Activated gamma-delta T cell (primary cell): Measurements from ENCODE around the gene RASL10A.

ENCODE experiments used
- DNase-seq: peaks from one replicate; lab custom pipeline; 2025; lab: John Stamatoyannopoulos, UW

The RASL10A gene

DNA sequence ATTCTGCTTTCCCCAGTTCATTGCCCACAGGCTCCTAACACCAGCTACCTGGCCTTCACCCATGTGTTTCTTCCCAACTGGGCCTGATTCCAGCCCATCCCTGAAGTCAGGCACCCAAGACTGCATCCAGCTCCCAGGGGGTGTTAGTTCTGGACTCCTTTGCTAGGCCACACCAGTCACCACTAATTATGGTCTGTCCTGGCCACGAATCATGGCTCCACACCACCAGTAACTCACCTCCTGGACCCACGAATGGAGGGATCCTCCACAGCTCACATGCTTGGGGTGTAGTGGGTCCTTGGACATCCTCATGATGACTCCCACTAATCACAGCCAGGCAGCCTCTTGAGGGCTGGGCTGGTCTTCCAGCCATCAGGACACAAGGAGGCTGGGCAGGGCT is 3.6 kb upstream of the RASL10A start:
- DNase-seq: no peak

DNA sequence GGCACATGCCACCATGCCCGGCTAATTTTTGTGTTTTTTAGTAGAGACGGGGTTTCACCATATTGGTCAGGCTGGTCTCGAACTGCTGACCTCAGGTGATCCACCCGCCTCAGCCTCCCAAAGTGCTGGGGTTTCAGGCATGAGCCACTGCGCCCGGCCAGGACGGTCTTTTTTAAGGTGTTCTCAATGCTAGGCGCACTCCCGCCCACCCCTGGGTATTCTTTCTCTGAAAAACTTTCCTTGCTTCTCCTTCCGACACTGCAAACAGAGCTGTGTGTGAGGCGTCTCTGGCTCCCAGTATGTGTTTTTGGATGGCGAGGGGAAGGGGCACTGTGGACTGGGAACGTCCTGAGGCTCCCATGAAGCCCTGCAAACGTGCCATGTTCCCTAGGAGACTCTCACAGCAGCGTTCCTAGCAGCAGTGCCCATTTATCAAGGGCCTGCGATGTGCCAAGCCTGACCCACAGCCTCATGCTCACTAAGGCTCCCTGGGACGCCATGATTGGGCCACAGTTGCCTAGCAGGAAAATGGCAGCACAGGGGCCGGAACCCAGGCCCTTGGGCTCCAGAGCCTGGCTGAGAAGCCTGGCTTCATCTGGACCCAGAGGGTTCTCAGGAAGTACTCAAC is 2.4 kb upstream of the RASL10A start:
- no peak for DNase-seq

DNA sequence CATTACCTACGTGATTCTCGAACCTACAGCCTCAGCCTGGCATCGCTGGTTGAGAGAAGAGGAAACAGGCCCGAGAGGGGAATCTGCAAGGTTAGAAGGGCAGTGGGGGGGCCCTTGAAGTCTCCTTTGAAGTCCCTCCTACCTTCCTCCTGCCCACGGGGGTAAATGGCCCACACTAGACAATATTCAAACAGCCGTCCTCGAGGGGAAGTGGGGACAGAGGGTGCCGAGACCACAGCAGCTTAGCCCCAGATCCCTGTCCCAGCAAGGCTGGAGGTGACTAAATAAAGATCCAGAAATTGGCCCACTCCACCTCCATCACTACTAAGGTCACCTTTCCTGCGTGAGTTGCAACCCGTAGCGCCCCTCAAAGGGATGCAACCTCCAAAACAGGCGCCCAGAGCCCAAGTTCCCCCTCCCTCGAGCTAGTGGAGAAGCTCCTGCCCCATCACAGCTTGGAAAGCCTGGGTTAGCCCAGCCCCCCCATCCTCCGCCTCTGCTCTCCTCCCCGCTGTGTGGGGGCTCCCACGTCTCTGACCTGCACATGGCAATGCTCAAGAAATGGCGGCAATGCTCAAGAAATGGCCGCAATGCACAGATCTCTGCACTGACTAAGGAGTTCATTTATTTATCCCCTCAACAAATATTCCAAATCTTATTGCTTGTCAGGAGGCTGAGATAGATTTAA is 788 bp upstream of the RASL10A start:
- no peak for DNase-seq

DNA sequence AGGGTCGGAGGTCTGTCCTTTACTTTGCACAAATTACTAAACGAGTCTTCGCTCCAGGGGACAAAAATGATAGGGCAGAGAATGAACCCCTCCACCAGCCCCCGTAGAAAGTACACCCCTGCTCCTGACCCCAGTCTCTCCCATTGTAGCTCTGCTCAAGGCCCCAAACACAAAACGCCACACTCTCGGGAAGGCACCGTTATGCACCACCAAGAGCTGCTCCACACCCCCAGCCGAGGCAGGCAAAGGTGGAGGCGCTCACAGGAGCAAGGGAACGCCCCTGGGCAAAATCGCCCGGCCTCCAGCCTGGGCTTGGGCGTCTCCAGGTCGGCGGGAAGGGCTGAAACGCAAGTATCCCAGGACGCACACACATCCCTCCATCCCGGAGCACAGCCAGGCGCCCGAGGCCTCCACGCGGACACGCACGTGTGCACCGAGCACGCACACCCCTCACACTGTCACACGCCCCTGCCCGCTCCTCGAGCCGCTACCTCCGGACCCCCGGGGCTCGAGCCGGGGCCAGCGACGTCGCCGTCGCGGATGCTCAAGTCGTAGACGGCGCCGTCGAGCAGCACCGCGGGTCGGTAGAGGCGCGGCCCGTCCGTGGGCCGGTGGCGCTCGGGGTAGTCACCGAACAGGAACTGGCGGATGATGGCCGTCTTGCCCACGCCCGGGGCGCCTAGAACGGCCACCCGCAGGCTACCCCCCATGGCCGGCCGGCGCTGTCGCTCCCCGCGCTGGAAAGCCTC is 786 bp downstream of the RASL10A start:
- no peak for DNase-seq

DNA sequence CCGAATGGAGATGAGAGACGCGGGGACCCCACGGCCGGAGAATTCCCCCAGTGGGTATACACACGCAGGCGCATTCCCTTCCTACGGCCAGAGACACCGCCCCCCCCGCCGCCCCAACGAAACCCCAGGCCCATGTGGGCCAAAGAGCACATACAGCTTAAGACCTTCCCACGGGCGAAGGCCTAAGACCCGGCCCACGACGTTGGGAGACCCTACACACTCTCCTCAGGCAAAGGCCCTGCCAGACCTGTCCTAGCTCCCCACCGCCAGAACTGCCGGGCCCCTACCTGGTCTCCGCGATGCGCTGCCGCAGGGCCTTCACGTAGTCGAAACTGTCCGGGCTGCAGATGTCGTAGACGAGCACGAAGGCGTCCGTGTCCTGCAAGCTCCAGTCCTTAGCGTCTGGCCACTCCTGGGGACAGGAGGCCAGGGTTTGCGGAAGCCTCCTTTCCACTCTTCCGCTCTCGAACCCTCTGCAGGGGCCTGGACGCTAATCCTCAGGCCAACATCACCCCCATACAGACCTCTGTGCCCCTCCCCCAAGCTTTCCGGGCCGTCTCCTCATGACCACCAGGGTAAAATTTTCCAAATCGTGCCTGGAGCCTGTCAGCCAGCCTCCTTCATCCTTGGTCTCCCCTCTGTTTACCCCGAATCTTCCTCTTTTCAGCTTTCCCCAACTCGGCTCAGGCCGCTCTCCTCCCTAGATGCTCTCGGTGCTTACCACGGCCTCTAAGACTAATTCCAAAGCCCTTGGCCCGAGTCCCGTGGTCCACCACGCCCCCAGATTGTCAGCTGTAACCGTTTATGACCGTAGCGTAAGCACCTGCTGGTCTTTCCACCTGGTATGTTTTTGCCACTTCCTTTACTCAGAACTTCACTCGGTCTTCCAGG is 1.7 kb downstream of the RASL10A start:
- DNase-seq: no peak

DNA sequence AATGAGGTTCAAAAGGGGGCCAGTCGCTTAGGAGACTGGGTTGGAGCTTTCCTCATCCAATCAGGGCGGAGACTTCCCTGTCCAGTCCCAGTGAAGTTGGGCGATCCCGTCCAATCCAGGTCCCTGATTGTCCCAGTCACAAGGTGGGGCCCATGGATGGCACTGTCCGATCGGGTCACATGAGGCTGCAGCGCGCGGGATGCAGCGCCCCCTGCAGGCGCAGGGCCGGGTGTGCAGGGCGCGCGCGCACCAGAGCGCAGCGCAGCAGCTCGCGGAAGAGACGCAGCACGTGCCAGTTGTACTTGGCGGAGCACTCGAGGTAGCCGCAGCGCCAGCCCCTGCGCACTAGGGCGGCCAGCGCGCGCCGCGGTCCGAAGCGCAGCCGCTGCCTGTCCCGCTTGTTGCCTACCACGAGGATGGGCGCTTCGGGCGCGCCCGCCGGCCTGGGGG is 2.3 kb downstream of the RASL10A start:
- no peak for DNase-seq

DNA sequence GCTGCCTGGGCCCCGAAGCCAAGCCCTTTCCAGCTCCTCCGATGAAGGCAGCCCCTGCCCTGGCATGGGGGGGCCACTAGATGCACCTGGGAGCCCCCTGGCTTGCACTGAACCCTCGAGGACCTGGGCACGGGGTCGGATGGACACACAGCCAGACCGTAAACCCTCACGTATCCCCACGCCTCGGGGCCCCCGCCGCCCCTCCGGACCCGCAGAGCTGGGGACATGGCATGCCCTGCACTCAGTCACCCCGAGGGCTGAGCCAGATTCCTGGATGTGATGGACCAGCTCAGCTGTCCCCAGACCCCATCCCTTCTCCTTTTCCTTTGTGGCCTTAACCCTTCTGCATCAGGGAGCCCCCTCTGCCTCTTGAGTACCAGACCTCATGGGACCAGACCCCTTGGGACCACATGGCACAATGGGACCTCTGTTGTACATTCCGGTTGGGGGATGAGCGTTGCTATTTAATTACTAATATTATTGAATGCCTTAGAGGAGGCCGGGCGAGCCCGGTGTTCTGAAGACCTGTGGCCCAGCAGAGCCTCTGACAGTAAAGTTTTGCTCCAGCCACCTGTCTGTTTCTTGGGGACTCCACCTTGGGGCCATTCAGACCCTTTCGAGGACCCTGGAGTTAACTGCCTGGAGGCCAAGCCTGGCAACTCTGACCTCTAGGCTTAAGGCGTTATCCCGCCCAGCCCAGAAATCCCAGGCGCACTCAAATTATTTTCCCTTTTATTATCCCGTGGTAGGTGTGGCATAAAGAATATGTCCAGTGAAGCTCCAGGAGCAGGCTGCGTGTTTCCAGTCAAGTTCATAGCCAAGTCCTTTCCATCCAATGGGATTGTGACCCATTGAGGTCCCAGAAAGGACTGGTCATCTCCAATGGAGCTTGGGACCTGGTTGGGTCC is 3.0 kb downstream of the RASL10A start:
- no peak for DNase-seq

DNA sequence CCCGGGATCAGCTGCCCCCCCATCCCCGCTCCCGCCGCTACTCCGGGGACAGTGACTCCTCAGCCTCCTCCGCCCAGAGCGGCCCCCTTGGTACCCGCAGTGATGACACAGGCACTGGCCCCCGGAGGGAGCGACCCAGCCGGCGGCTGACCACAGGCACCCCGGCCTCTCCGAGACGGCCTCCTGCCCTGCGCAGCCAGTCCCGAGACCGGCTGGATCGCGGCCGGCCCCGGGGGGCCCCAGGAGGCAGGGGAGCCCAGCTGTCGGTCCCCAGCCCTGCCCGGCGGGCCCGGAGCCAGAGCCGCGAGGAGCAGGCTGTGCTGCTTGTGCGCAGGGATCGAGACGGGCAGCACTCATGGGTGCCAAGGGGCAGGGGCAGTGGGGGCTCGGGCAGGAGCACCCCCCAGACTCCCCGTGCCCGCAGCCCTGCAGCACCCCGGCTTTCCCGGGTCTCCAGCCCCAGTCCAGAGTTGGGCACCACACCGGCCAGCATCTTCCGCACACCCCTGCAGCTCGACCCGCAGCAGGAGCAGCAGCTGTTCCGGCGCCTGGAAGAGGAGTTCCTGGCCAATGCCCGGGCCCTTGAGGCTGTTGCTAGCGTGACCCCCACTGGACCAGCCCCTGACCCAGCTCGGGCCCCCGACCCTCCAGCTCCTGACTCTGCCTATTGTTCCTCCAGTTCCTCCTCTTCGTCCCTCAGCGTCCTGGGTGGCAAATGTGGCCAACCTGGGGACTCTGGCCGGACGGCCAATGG is 3.9 kb downstream of the RASL10A start:
- DNase-seq: no peak

DNA sequence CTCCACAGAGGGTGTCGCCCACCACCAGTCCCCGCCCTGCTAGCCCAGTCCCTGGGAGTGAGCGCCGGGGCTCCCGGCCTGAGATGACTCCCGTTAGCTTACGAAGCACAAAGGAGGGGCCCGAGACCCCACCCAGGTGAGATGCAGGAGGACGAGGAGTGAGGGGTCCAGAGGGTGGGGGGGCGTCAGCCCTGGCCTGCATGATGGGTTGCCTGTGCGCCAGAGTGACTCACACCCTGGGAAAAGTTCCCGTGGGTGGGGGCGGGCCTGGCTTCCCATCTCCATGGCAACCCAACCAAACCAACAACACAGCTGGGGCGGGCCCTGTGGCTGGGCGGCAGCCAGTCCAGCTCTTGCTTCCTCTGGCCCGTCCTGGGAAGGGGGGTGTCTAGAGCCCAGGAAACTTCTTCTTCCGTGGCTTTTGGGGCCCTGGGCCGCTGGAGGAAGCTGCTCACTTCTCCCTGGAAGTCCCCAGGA is 4.6 kb downstream of the RASL10A start:
- no peak for DNase-seq

DNA sequence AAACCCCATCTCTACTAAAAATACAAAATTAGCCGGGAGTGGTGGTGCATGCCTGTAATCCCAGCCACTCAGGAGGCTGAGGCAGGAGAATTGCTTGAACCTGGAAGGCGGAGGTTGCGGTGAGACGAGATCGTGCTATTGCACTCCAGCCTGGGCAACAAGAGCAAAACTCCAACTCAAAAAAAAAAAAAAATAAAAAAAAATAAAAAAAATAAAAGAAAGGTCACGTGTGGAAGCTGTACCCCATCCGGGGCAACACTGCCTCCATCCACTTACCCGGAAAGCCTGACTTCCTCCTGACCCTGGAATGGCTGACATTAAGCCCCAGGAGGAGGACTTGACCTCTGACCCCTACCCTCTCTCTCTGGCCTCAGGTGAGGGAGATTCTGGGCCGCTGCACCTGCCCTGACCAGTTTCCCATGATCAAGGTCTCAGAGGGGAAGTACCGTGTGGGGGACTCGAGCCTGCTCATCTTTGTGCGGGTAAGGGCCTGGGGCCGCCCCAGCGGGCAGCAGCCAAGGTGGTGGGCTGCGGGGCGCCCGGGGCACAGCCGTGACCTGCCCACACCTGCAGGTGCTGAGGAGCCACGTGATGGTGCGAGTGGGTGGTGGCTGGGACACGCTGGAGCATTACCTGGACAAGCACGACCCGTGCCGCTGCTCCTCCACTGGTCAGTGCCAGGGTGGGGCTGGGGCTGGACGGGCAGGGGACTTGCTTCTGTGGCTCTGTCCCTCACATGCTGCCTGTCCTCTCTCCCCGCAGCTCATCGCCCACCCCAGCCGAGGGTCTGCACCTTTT is 5.2 kb downstream of the RASL10A start:
- DNase-seq: no peak

DNA sequence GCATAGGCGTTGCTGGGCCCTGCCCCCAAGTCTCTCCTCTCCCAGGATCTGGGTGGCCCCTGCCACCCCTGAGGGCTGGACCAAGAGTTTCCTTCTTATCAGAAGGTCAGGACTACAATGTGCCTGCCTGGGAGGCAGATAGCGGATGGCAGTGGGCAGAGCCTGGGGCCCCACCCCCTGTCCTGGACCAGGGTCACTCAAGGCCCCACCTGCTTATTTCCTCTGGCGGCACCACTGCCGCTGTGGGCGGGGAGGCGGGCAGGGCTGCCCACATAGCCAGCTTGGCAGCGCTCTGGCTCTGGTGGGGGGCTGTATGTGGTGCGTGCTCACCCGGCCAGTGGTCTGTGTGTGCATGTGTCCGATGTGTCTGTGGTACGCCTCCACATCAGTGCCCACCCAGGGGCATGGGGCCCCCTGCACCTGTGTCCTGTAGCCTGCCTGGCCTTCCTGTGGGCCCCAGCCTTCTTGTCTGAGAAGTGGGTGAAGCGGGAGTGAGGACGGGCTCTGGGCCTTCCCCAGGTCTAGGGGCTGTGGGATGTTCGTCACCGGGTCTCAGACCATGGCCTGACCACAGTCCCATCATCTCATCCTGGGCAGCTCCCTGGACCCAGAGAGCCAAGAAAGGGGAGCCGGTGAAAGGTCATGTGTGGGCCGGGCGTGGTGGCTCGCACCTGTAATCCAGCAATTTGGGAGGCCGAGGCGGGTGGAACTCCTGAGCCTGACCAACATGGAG is 6.0 kb downstream of the RASL10A start:
- DNase-seq: no peak

DNA sequence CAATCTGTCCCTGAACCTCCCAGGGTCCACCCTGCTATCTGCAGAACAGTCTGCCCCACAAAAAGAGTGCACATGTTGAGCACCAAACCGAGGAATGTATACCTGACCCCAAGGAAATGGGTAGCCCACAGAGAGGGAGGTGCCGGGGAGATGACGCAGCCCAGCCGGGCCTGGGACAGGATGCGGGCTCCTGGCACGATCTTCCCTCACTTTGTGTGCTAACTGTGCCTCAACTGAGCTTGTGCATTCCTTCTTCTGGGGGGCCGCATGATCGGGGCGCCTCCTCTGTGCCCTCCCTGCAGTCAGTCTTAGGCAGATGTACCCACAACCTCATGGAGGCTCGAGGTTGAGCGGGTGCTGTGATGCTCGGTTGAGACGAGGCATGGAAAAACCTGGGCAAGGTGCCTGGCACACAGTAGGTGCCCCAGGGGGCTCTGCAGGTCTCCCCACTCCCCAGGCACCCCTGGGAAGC is 6.7 kb downstream of the RASL10A start:
- no peak for DNase-seq

DNA sequence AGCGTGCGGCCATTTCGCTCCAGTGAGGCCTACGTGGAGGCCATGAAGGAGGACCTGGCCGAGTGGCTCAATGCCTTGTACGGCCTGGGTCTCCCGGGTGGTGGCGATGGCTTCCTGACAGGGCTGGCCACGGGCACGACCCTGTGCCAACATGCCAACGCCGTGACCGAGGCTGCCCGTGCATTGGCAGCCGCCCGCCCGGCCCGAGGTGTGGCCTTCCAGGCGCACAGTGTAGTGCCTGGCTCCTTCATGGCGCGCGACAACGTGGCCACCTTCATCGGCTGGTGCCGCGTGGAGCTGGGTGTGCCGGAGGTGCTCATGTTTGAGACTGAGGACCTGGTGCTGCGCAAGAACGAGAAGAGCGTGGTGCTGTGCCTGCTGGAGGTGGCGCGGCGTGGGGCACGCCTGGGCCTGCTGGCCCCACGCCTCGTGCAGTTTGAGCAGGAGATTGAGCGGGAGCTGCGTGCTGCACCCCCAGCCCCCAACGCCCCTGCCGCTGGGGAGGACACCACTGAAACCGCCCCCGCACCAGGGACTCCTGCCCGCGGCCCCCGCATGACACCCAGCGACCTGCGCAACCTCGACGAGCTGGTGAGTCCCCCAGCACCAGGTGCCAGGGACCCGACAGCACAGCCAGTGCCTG is 7.2 kb downstream of the RASL10A start:
- no peak for DNase-seq

DNA sequence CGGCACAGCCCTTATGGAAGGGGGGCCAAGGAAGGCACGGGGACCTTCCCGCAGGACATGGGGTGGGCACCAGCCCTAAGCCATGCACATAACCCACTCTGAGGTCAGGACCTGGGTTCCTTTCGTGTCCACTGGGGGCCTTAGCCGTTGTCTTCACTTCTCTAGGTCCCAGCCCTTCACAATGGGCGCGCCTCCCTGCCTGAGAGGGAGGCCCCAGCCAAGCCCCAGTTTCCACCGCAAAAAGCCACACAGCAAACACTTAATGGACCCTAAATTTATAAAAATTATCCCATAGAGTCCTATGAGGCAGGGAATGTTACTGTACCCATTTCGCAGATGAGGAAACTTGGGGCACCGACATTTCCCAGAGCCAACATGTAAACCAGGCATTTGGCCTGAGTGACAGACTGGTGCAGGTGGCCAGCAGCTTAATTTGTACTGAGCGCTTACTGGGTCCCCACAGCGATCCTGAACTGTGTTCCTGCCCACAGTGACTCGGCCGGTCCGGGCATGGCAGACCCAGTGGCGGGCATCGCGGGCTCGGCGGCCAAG is 7.8 kb downstream of the RASL10A start:
- DNase-seq: no peak

DNA sequence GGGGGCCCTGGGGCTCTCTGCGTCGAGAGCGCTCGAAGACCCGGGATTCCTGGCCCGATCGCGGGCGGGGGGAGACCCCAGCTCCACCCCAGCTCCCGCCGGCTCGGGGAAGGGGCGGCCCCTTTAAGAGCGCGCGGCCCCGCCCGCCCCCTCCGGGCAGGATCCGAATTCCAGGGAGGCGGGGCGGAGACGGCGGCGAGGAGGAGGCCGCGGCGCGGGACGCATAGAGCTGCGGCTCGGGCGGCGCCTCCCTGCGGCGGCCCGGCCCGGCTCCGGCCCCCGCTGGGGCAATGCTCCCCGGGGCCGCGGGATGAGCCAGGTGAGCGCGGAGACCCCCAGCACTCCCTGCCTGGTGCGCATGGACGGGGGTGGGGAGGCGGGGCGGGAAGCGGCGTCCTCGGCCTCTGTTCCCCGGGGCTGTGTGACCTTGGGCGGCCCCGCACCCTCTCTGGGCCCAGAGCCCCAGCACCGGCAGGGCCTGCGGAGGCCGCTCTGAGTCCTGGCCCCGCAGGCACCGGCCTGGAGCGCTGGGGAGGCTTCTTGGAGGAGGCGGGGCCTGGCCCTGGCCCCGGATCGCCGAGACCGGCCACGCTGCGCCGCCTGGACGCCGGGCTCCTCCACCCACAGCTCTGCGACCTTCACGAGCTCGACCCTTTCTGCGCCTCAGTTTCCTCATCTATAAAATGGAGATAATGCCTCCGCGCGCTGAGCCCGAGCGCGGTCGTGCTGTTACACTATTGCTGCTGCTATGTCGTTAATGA is 8.5 kb downstream of the RASL10A start:
- DNase-seq: no peak

DNA sequence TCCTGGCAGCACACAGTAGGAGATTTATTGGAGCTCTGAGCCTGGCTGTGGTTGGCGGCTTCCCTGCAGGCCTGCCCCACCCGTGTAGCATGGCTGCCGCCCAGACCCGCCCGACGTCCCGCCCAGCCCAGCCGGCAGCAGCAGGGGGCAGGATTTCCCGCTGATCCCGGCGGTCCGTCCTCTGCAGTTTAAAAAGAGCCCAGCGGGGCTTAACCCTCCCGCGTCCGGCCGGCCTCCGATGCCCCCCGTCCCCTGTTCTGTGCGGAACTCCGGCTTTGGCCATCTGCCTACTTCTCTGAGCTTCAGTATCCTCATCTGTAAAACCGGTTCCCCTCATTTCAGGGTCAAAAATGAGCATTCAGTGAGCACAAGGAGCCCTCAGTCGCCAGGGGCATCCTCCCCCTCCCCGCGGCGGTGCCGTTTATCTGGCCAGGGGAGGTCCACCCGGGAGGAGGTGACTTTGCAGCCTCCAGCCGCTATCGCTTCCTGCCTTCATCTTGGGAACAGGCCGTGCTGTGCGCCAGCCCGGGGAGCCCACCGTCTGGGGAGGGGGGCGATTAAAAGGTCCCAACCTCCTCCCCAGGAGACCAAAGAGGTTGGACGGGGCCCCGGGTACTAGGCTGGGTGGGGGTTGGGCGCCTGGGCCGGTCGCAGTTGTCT is 9.2 kb downstream of the RASL10A start, which contains the start of gene GAS2L1:
GAS2L1 (plus strand) TSS at position 476 of the 660 bp plus-strand sequence. CDS start 1,456 bp downstream, outside the sequence.
- DNase-seq: no peak
